Hepatocyte (in vitro differentiated cells): ENCODE measurements around the gene SNRNP27. TPM values are rescaled to one million over a fixed set of nuclear protein-coding genes. Genes with fewer than 3 reads are reported as not detected.

Experiments
- DNase-seq: peaks from one replicate; pipeline ENCODE4 v3.0.0-alpha.2; 2016; ENCODE audit warnings: low spot score
- H2AFZ ChIP-seq: fragments of 200-600 bp; sonication (generic); 2 replicates; pipeline ENCODE4 v1.6.0; 2016; ENCODE audit warnings: antibody characterized with exemption, mild to moderate bottlenecking
- H3K27ac ChIP-seq: fragments of 200-600 bp; sonication (generic); 2 replicates; pipeline ENCODE4 v1.5.1; 2016; ENCODE audit warnings: mild to moderate bottlenecking
- H3K27me3 ChIP-seq: fragments of 200-600 bp; sonication (generic); 2 replicates; pipeline ENCODE4 v1.6.1; 2016
- H3K36me3 ChIP-seq: fragments of 200-600 bp; sonication (generic); replicated peaks from 2 replicates; pipeline ENCODE4 v1.5.1; 2016; ENCODE audit warnings: low read depth; ENCODE audit not compliant: insufficient read depth
- H3K4me1 ChIP-seq: fragments of 200-600 bp; sonication (generic); 2 replicates; pipeline ENCODE4 v1.5.1; 2016; ENCODE audit warnings: mild to moderate bottlenecking, moderate library complexity; ENCODE audit not compliant: insufficient read depth
- H3K4me2 ChIP-seq: fragments of 200-600 bp; sonication (generic); 2 replicates; pipeline ENCODE4 v1.6.0; 2016
- H3K4me3 ChIP-seq: fragments of 200-600 bp; sonication (generic); 2 replicates; pipeline ENCODE4 v1.5.1; 2016; ENCODE audit warnings: mild to moderate bottlenecking
- H3K79me2 ChIP-seq: fragments of 200-600 bp; sonication (generic); 2 replicates; pipeline ENCODE4 v1.6.0; 2017; ENCODE audit warnings: mild to moderate bottlenecking
- H3K9me2 ChIP-seq: fragments of 200-600 bp; sonication (generic); replicated peaks from 2 replicates; pipeline ENCODE4 v1.6.0; 2017; ENCODE audit warnings: mild to moderate bottlenecking; ENCODE audit not compliant: insufficient read depth
- H3K9me3 ChIP-seq: fragments of 200-600 bp; sonication (generic); 2 replicates; pipeline ENCODE4 v1.5.1; 2016; ENCODE audit warnings: low read depth, mild to moderate bottlenecking
- H4K20me1 ChIP-seq: fragments of 200-600 bp; sonication (generic); 2 replicates; pipeline ENCODE4 v1.6.0; 2016; ENCODE audit warnings: mild to moderate bottlenecking; ENCODE audit not compliant: insufficient read depth, poor library complexity, severe bottlenecking
- CTCF ChIP-seq: fragments of 200-600 bp; sonication (generic); IDR thresholded peaks from 2 replicates; pipeline ENCODE4 v1.5.1; 2016; ENCODE audit warnings: antibody characterized with exemption, mild to moderate bottlenecking; ENCODE audit not compliant: poor library complexity
- EZH2 ChIP-seq: fragments of 200-600 bp; sonication (generic); IDR thresholded peaks from 2 replicates; pipeline ENCODE4 v1.6.1; 2016; ENCODE audit warnings: antibody characterized with exemption, mild to moderate bottlenecking, borderline replicate concordance
- EZH2phosphoT487 ChIP-seq: fragments of 200-600 bp; sonication (generic); IDR thresholded peaks from one replicate; pipeline ENCODE4 v1.6.1; 2018; ENCODE audit warnings: antibody characterized with exemption, mild to moderate bottlenecking, low read depth, moderate library complexity; ENCODE audit not compliant: unreplicated experiment, severe bottlenecking
- WGBS: methylation state at CpG from one replicate; pipeline ENCODE4 v1.1.6; 2016; ENCODE audit warnings: low lambda C conversion rate; ENCODE audit errors: missing lambda C conversion rate; 5-methylcytosine and 5-hydroxymethylcytosine counted together
- polyA plus RNA-seq: library from polyadenylated mRNA; unstranded; fragments of >200 nt; fragmentation: Nextera tagmentation; extraction: Ambion mirVana; gene quantifications from 2 replicates; pipeline ENCODE4 v1.2.1, GENCODE V29; 2016
- total RNA-seq: library from RNA; depleted of rRNA; stranded (reverse); fragments of >200 nt; gene quantifications from 2 replicates; pipeline ENCODE4 v1.2.3, GENCODE V29; 2014

Gene SNRNP27
- total and polyA plus RNA-seq, 2 experiments from 2014 or later: 58.4 to 65.5 TPM

DNA sequence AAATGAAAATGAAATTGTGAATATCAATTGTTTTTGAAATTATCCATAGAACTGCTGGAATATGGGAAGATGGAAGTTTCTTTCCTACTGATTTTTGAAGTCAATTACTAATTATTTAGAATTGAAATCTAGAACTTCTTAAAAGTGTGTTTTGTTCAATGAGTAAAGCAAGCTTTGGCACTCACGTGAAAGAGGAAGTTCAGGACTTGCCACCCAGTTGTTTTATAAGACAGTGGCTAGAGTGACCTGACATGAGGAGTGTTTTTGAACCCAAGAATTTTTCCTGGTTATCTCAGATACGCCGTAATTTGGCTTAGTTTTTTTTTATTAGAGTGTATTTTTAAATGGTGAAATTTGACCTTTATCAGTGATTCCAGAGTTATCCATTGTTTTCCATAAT lies 24.6 kb downstream of the SNRNP27 start:
- Histone ChIP-seq H4K20me1 (no peaks in the 10 kb centered on the region), H3K9me3 (no peaks in the 10 kb centered on the region), H3K79me2 (peaks cover 46% of the 10 kb centered on the region), H3K36me3 (no peaks in the 10 kb centered on the region), H3K4me2 (peak overlapping the region; percentile 6), H3K27me3 (no peaks in the 10 kb centered on the region), H3K4me3 (no peak overlapping the region), H3K27ac (peak overlapping the region; percentile 86), H2AFZ (no peak overlapping the region), H3K4me1 (peaks cover 17% of the 10 kb centered on the region), H3K9me2 (no peaks in the 10 kb centered on the region)
- no peak for DNase-seq
- 91% methylated on average over 3 of the region's 3 CpGs for WGBS
- no peak for TF ChIP-seq CTCF
- no peak for TF ChIP-seq EZH2phosphoT487
- no peak for TF ChIP-seq EZH2

DNA sequence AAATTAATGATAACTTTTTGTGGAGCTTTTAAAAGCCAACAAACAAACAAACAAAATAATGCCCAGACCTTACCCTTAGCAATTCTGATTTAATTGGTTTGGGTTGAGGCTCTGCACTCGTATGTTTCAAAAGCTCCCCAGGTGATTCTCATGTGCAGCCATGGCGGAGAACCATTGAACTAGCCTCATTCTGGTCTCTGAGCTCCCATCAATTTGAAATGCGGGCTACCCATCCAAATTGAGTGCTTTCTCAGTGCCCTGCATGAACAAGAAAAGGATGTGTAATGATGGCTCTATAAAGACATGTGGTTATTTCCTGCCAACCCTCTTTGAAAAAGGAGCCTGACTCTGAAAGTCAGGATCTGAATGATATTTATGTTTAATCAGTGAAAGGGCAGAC lies 29.4 kb downstream of the SNRNP27 start:
- no peak overlapping the region for H2AFZ ChIP-seq
- H3K9me2 ChIP-seq: no peaks in the 10 kb centered on the region
- no peaks in the 10 kb centered on the region for H4K20me1 ChIP-seq
- no peak overlapping the region for H3K27ac ChIP-seq
- no peak for TF ChIP-seq EZH2
- no peak overlapping the region for H3K4me2 ChIP-seq
- H3K4me3 ChIP-seq: no peak overlapping the region
- H3K4me1 ChIP-seq: no peaks in the 10 kb centered on the region
- DNase-seq: no peak
- H3K9me3 ChIP-seq: no peaks in the 10 kb centered on the region
- H3K27me3 ChIP-seq: no peaks in the 10 kb centered on the region
- H3K36me3 ChIP-seq: no peaks in the 10 kb centered on the region
- peaks cover 27% of the 10 kb centered on the region for H3K79me2 ChIP-seq
- 99% methylated on average over 3 of the region's 3 CpGs for WGBS

- Histone ChIP-seq H3K4me1 (no peaks in the 10 kb centered on the region), H3K4me2 (no peak overlapping the region), H3K27me3 (no peaks in the 10 kb centered on the region), H3K9me2 (no peaks in the 10 kb centered on the region), H3K36me3 (no peaks in the 10 kb centered on the region), H3K27ac (peak overlapping the region; percentile 17), H3K79me2 (peaks cover 18% of the 10 kb centered on the region), H3K9me3 (no peaks in the 10 kb centered on the region), H3K4me3 (no peak overlapping the region), H2AFZ (no peak overlapping the region), H4K20me1 (no peaks in the 10 kb centered on the region)
- 86% methylated on average over 3 of the region's 3 CpGs for WGBS
- TF ChIP-seq EZH2phosphoT487 (no peak), EZH2 (no peak), CTCF (no peak)
- no peak for DNase-seq
Observed at GRCh38 chr2:69926849-69927515, 33.2 kb downstream of the SNRNP27 start.

DNA sequence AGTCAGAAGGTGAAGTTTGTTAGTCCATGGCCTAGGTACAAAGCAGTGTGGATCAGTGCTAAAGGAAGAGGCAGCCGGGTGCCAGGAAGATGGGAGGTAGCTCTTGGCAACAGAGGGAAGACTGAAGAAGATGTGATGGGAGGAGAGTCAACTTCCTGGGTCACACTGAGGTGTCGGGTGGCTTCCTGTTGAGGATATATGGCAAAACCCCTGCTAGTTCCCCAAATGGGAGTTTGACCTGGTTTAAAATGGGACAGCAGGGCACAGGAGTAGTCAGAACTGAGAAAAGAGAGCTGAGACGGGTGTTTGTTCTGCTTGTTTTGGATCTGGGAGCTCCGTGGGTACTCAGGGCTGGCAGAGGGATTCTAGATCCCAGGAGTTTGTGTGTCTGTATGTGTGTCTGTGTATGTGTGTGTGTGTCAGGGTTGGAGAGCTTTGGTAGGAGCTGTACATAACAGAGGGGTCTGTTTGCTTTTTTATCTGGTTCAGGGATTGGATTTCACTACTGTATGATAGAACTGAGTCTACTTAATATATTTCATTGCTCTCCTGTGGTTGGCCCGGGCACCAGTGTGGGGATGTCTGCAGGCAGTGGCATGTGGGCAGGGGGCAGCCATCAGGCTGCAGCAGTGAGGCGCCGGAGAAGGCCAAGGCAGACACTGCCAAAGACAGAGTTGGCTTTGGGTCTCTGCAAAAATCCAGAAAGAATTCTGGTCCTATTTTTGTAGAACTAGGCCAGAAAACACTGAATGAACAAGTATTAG lies 38.3 kb downstream of the SNRNP27 start:
- TF ChIP-seq EZH2phosphoT487: no peak
- TF ChIP-seq EZH2: no peak
- TF ChIP-seq CTCF: no peak
- Histone ChIP-seq H3K27me3 (no peaks in the 10 kb centered on the region), H3K9me3 (no peaks in the 10 kb centered on the region), H3K9me2 (no peaks in the 10 kb centered on the region), H3K4me1 (peaks cover 14% of the 10 kb centered on the region), H3K36me3 (no peaks in the 10 kb centered on the region), H3K4me3 (no peak overlapping the region), H2AFZ (no peak overlapping the region), H4K20me1 (no peaks in the 10 kb centered on the region), H3K4me2 (no peak overlapping the region), H3K79me2 (peaks cover 17% of the 10 kb centered on the region), H3K27ac (peak overlapping the region; percentile 89)
- DNase-seq: no peak
- 94% methylated on average over 7 of the region's 7 CpGs for WGBS
